ENCODE data around the gene DNALI1. TPM values are rescaled to one million over a fixed set of nuclear protein-coding genes. Genes with fewer than 3 reads are reported as not detected.
"Not testable (repeated sequence)": the region's sequence is repeated elsewhere in the genome, so short reads cannot be mapped to it uniquely, and the experiment has no call there.

The DNALI1 gene
- total RNA-seq, 4 donors from 2014 or later = 10.4 to 15.7 (median 13.6) TPM

DNA sequence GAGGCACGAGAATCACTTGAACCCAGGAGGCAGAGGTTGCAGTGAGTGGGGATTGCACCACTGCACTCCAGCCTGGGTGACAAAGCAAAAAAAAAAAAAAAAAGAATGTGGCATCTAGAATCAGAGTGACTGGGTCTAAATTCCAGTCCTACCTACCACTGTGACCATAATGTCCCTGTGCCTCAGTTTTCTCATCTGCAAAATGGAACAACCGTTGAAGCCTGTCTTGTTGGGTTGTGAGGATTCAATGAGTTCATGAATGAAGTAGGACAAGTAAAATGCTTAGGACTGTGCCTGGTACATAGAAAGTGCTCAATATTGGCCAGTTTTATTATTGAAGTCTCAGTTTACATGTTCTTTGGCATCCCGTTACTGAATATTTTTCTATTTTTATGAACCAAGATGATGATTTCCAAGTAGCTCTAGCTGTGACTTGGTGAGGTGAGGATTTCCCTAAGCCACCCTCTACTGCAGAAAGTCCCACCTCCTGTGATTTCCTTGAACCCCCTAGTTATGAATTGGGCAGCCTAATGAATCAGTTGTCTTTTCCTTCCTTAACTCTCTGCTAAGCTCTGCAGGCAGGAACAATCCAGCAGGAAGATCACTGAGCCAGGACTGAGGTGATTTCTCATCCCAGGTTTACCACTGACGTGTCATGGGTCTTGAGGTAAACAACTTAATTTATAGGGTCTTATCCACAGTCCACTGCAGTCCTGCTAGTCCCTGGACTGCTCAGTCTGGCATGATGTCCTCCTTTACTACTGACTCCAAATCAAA lies 23.2 kb upstream of the DNALI1 start:
- H3K27ac ChIP-seq (replicated peaks in 1 of 4) = peak overlapping the region; percentile 59 to 79 (median 72)
- WGBS = 90% methylated on average over 4 of the region's 4 CpGs
- peaks cover 15 to 33% (median 31%) of the 10 kb centered on the region in 4 donors for H3K36me3 ChIP-seq
- no peaks in the 10 kb centered on the region for H3K27me3 ChIP-seq
- intact Hi-C loops (cut with DNase I) = no loop called here
- TF ChIP-seq, protein P1, sequence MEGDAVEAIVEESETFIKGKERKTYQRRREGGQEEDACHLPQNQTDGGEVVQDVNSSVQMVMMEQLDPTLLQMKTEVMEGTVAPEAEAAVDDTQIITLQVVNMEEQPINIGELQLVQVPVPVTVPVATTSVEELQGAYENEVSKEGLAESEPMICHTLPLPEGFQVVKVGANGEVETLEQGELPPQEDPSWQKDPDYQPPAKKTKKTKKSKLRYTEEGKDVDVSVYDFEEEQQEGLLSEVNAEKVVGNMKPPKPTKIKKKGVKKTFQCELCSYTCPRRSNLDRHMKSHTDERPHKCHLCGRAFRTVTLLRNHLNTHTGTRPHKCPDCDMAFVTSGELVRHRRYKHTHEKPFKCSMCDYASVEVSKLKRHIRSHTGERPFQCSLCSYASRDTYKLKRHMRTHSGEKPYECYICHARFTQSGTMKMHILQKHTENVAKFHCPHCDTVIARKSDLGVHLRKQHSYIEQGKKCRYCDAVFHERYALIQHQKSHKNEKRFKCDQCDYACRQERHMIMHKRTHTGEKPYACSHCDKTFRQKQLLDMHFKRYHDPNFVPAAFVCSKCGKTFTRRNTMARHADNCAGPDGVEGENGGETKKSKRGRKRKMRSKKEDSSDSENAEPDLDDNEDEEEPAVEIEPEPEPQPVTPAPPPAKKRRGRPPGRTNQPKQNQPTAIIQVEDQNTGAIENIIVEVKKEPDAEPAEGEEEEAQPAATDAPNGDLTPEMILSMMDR (IDR thresholded peaks at IDR 0.05) = no peak
- no peak for TF ChIP-seq EP300 (IDR thresholded peaks at IDR 0.05)
- no peak for TF ChIP-seq POLR2AphosphoS5 (IDR thresholded peaks at IDR 0.05)
- TF ChIP-seq POLR2A (IDR thresholded peaks at IDR 0.05; ENCODE audit: low read depth) = no peak
- peaks cover 15 to 22% (median 16%) of the 10 kb centered on the region in 4 donors for H3K4me1 ChIP-seq
- no peak overlapping the region for H3K4me3 ChIP-seq
- H3K9me3 ChIP-seq = no peaks in the 10 kb centered on the region
- no peak for DNase-seq (ENCODE audit: extremely low spot score)

DNA sequence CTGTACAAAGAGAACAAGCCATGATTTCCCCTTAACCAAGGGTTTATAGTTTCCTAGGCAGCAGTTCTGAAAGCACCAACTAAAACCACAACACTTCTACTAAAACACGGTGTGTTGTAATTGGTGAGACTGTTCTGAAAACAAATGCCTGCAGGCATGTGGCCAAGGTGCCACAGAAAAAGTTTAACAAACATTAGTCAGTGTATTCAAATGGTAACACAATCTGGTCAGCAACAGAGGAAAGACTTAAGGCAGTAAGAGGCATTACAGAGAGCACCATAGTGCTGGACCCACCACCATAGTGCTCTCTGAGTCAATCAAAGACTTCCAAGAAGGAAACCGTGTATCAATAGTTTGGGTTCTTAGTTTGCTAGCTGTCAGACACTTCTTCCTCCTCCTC lies 19.4 kb upstream of the DNALI1 start:
- Histone ChIP-seq H3K27ac (replicated peaks in 1 of 4) (peak overlapping the region in 1 of 4 donors; percentile 16), H3K4me3 (no peak overlapping the region), H3K27me3 (no peaks in the 10 kb centered on the region), H3K4me1 (peaks cover 15 to 22% (median 16%) of the 10 kb centered on the region in 4 donors), H3K9me3 (no peaks in the 10 kb centered on the region), H3K36me3 (peaks cover 44 to 71% (median 58%) of the 10 kb centered on the region in 4 donors)
- 80% methylated on average over 2 of the region's 2 CpGs for WGBS
- no peak for DNase-seq (ENCODE audit: extremely low spot score)
- intact Hi-C loops (cut with DNase I) = no loop called here
- TF ChIP-seq EP300 (IDR thresholded peaks at IDR 0.05) (no peak), POLR2AphosphoS5 (IDR thresholded peaks at IDR 0.05) (no peak), POLR2A (IDR thresholded peaks at IDR 0.05; ENCODE audit: low read depth) (no peak)
- TF ChIP-seq, protein P1 (IDR thresholded peaks at IDR 0.05) = no peak

- H3K36me3 ChIP-seq = peaks cover 47 to 82% (median 62%) of the 10 kb centered on the region in 4 donors
Measured at GRCh38 chr1:37539154-37539553, 17.6 kb upstream of the DNALI1 start.

GRCh38 chr1:37540036-37540785 lies 16.5 kb upstream of the DNALI1 start:
- no peak overlapping the region for H3K27ac ChIP-seq (replicated peaks in 1 of 4)
- H3K36me3 ChIP-seq = peaks cover 47 to 92% (median 72%) of the 10 kb centered on the region in 4 donors
- DNase-seq (ENCODE audit: extremely low spot score) = no peak
- TF ChIP-seq EP300 (IDR thresholded peaks at IDR 0.05) = no peak
- 95% methylated on average over 30 of the region's 30 CpGs for WGBS
- H3K4me3 ChIP-seq = no peak overlapping the region
- intact Hi-C loops (cut with DNase I) = no loop called here
- H3K4me1 ChIP-seq = peaks cover 0 to 1% (median 0%) of the 10 kb centered on the region in 4 donors
- H3K27me3 ChIP-seq = no peaks in the 10 kb centered on the region
- H3K9me3 ChIP-seq = no peaks in the 10 kb centered on the region

More at GRCh38 chr1:37539154-37539553, 17.6 kb upstream of the DNALI1 start:
- H3K9me3 ChIP-seq; DNase-seq (ENCODE audit: extremely low spot score); H3K27me3 ChIP-seq; intact Hi-C loops (cut with DNase I); H3K27ac ChIP-seq (replicated peaks in 1 of 4); H3K4me3 ChIP-seq: not testable (repeated sequence)
- H3K4me1 ChIP-seq = peaks cover 7 to 12% (median 8%) of the 10 kb centered on the region in 4 donors
- WGBS = 96% methylated on average over 10 of the region's 10 CpGs

DNA sequence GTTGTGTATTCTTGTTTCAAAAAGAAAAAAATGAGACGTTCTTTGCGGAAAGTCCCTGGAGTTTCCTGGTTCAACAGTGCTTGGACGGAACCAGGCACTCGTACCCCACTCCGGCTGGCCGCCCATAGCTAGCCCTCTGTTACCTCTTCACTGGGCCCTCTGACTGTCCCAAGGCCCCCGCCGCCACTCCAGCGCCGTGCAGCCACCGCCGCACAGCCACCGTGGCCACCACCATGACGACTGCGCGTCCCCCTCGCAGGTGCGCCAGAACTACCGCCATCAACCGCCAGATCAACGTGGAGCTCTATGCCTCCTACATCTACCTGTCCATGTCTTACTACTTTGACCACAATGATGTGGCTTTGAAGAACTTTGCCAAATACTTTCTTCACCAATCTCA lies 12.2 kb upstream of the DNALI1 start:
- intact Hi-C loops (cut with DNase I) = no loop called here
- Histone ChIP-seq H3K27me3 (no peaks in the 10 kb centered on the region), H3K9me3 (no peaks in the 10 kb centered on the region), H3K36me3 (peaks cover 46 to 91% (median 71%) of the 10 kb centered on the region in 4 donors), H3K27ac (replicated peaks in 1 of 4) (no peak overlapping the region), H3K4me1 (peaks cover 0 to 5% (median 2%) of the 10 kb centered on the region in 4 donors), H3K4me3 (no peak overlapping the region)
- no peak for DNase-seq (ENCODE audit: extremely low spot score)
- TF ChIP-seq POLR2AphosphoS5 (IDR thresholded peaks at IDR 0.05) (no peak), EP300 (IDR thresholded peaks at IDR 0.05) (no peak)
- WGBS = 94% methylated on average over 21 of the region's 21 CpGs

- no peak for DNase-seq (ENCODE audit: extremely low spot score)
Measured at GRCh38 chr1:37545019-37545418, 11.7 kb upstream of the DNALI1 start.

More at GRCh38 chr1:37545019-37545418, 11.7 kb upstream of the DNALI1 start:
- Histone ChIP-seq H3K4me3 (no peak overlapping the region), H3K36me3 (peaks cover 42 to 91% (median 66%) of the 10 kb centered on the region in 4 donors), H3K4me1 (peaks cover 0 to 8% (median 4%) of the 10 kb centered on the region in 4 donors), H3K27ac (replicated peaks in 1 of 4) (no peak overlapping the region), H3K9me3 (no peaks in the 10 kb centered on the region), H3K27me3 (no peaks in the 10 kb centered on the region)
- intact Hi-C loops (cut with DNase I) = no loop called here
- TF ChIP-seq POLR2AphosphoS5 (IDR thresholded peaks at IDR 0.05) = no peak
- TF ChIP-seq EP300 (IDR thresholded peaks at IDR 0.05) = no peak
- TF ChIP-seq POLR2A (IDR thresholded peaks at IDR 0.05; ENCODE audit: low read depth) = no peak
- TF ChIP-seq, protein P1 (IDR thresholded peaks at IDR 0.05) = no peak
- 80% methylated on average over 5 of the region's 5 CpGs for WGBS

Measured in esophagus muscularis mucosa (tissue), 4 donors.